Stimulated activated CD4-positive, alpha-beta T cell treated with anti-CD3 and anti-CD28 coated beads, Interleukin-12 subunit alpha, Interleukin-12 subunit beta, amount 100 ng/mL, for 4 hours (primary cell): Measurements from ENCODE around the gene FBRSL1.
A peak's percentile ranks its signal among the peaks of the same experiment; 100 is the strongest.
"Not testable (repeated sequence)": the region's sequence is repeated elsewhere in the genome, so short reads cannot be mapped to it uniquely, and the experiment has no call there.

ENCODE experiments used
- DNase-seq: peaks from one replicate; pipeline ENCODE4 v3.0.0-alpha.2; 2020

FBRSL1 gene

GRCh38 chr12:132489602-132490266 is at the start of gene FBRSL1:
TSS of gene FBRSL1 (plus strand) at chr12:132490151.
- peak; percentile 95 for DNase-seq

GRCh38 chr12:132440420-132440819 is 49.5 kb upstream of the FBRSL1 start:
- not testable (repeated sequence) for DNase-seq

GRCh38 chr12:132441871-132442863 is 47.8 kb upstream of the FBRSL1 start:
- DNase-seq: no peak

GRCh38 chr12:132443091-132443490 is 46.9 kb upstream of the FBRSL1 start:
- DNase-seq: no peak

- no peak for DNase-seq
Observed at GRCh38 chr12:132444283-132444682, 45.7 kb upstream of the FBRSL1 start.

- peak; percentile 77 for DNase-seq
Observed at GRCh38 chr12:132444957-132445883, 44.7 kb upstream of the FBRSL1 start.

GRCh38 chr12:132445884-132446632 is 43.9 kb upstream of the FBRSL1 start:
- peak; percentile 33 for DNase-seq

- no peak for DNase-seq
Observed at GRCh38 chr12:132446633-132447326, 43.2 kb upstream of the FBRSL1 start.

- no peak for DNase-seq
Observed at GRCh38 chr12:132447327-132447720, 42.6 kb upstream of the FBRSL1 start.

GRCh38 chr12:132447731-132448462 is 42.1 kb upstream of the FBRSL1 start:
- no peak for DNase-seq

GRCh38 chr12:132448463-132448820 is 41.5 kb upstream of the FBRSL1 start:
- no peak for DNase-seq

- DNase-seq: no peak
Observed at GRCh38 chr12:132449565-132450417, 40.2 kb upstream of the FBRSL1 start.

- no peak for DNase-seq
Observed at GRCh38 chr12:132450418-132451171, 39.4 kb upstream of the FBRSL1 start.

GRCh38 chr12:132451172-132451835 is 38.6 kb upstream of the FBRSL1 start:
- no peak for DNase-seq

GRCh38 chr12:132451836-132452195 is 38.1 kb upstream of the FBRSL1 start:
- no peak for DNase-seq

GRCh38 chr12:132452596-132453350 is 37.2 kb upstream of the FBRSL1 start:
- DNase-seq: no peak

GRCh38 chr12:132453361-132454192 is 36.4 kb upstream of the FBRSL1 start:
- no peak for DNase-seq
